ENCODE measurements around the gene JAM3.

The JAM3 gene

GRCh38 chr11:134200688-134201087 is 131.8 kb downstream of the JAM3 start:
- in situ Hi-C loops (cut with MboI; ENCODE audit: low sequenced_read_pairs), result no loop called here
- peaks cover 9% of the 10 kb centered on the region; the same call in 1 of the 2 replicates for H3K4me1 ChIP-seq
- H3K36me3 ChIP-seq (replicated peaks), result peaks cover 80% of the 10 kb centered on the region
- H3K4me3 ChIP-seq, result no peak overlapping the region
- no peak for DNase-seq (ENCODE audit: low spot score in 2 of 2)
- H3K27me3 ChIP-seq (ENCODE audit: low read depth), result no peaks in the 10 kb centered on the region
- no peaks in the 10 kb centered on the region for H3K9me3 ChIP-seq

All from HAP-1 (cell line).